HAP-1 (cell line): ENCODE data around the gene GPC3.
"Not testable (repeated sequence)": the region's sequence is repeated elsewhere in the genome, so short reads cannot be mapped to it uniquely, and the experiment has no call there.

Source experiments
- DNase-seq, 2 experiments: peaks; one replicate each; pipeline ENCODE4 v3.0.0-alpha.2; 2016 to 2020; ENCODE audit warnings: low spot score in 2 of 2
- H3K27me3 ChIP-seq: fragments of 250-450 bp; sonication (Bioruptor Pico); 2 replicates; pipeline ENCODE4 v1.5.1; 2020; ENCODE audit warnings: low read depth, mild to moderate bottlenecking, moderate library complexity
- H3K36me3 ChIP-seq: fragments of 250-450 bp; sonication (Bioruptor Pico); replicated peaks from 2 replicates; pipeline ENCODE4 v1.5.1; 2020; ENCODE audit warnings: mild to moderate bottlenecking
- H3K4me1 ChIP-seq: fragments of 250-450 bp; sonication (Bioruptor Pico); 2 replicates; pipeline ENCODE4 v1.5.1; 2020; ENCODE audit warnings: mild to moderate bottlenecking
- H3K4me3 ChIP-seq: fragments of 250-450 bp; sonication (Bioruptor Pico); 2 replicates; pipeline ENCODE4 v1.5.1; 2020; ENCODE audit warnings: mild to moderate bottlenecking, moderate library complexity
- H3K9me3 ChIP-seq: fragments of 250-450 bp; sonication (Bioruptor Pico); 2 replicates; pipeline ENCODE4 v1.5.1; 2020; ENCODE audit warnings: mild to moderate bottlenecking, moderate library complexity
- in situ Hi-C: fragments of 300-500 bp; cut with MboI; formaldehyde crosslinking; loops from 3 replicates; pipeline ENCODE4 v1.14.3; 2020; ENCODE audit warnings: low sequenced_read_pairs, inconsistent platforms, mixed read lengths

GPC3 gene

GRCh38 chrX:133537142-133537541 is 448.3 kb downstream of the GPC3 start:
- H3K27me3 ChIP-seq: no peaks in the 10 kb centered on the region
- no peaks in the 10 kb centered on the region for H3K9me3 ChIP-seq
- peaks cover 22% of the 10 kb centered on the region for H3K36me3 ChIP-seq
- in situ Hi-C loops: no loop called here
- no peak for DNase-seq
- H3K4me3 ChIP-seq: no peak overlapping the region
- H3K4me1 ChIP-seq: peaks cover 23% of the 10 kb centered on the region

DNA sequence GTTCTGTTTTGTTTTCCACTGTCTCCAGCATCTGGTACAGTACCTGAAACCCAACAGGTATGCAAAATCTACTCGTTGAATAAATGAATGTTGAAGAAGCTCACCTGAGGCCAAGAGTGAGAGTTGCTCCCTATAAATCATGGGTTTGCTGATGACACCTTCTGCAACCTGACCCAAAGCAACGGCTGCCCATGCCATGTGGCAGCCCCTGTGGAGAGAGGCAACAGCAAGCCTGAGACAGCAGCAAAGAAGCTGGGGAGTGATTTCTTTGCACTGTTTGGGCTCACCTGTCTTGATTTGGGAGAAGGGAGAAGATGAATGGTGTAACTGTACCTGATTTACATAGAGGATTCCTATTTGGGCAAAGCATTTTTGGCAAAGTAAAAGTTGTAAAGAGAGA is 450.3 kb downstream of the GPC3 start:
- Histone ChIP-seq H3K4me3 (no peak overlapping the region), H3K4me1 (peaks cover 4% of the 10 kb centered on the region), H3K36me3 (peaks cover 22% of the 10 kb centered on the region), H3K9me3 (no peaks in the 10 kb centered on the region), H3K27me3 (no peaks in the 10 kb centered on the region)
- no peak for DNase-seq
- in situ Hi-C loops: no loop called here

DNA sequence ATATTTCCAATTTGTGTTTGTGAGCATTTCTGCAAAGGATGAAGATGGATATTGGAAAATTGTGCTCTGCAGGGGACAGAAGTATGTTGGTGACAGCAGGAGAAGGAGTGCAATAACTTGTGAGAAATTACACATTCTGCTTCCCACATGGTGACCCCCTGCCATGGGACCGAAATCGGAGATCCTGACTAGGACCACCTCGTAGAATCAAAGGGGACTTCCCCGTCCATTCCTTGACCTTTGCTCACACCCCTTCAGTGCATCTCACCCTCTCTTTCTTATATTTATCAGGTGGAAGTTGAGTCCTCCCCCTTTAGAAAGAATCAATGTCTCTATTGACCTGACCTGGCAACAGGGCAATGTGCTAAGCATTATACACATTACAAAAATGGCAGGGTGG is 451.2 kb downstream of the GPC3 start:
- H3K4me3 ChIP-seq: no peak overlapping the region
- no peaks in the 10 kb centered on the region for H3K4me1 ChIP-seq
- in situ Hi-C loops: no loop called here
- no peak for DNase-seq
- H3K36me3 ChIP-seq: peaks cover 22% of the 10 kb centered on the region
- H3K9me3 ChIP-seq: no peaks in the 10 kb centered on the region
- H3K27me3 ChIP-seq: no peaks in the 10 kb centered on the region

DNA sequence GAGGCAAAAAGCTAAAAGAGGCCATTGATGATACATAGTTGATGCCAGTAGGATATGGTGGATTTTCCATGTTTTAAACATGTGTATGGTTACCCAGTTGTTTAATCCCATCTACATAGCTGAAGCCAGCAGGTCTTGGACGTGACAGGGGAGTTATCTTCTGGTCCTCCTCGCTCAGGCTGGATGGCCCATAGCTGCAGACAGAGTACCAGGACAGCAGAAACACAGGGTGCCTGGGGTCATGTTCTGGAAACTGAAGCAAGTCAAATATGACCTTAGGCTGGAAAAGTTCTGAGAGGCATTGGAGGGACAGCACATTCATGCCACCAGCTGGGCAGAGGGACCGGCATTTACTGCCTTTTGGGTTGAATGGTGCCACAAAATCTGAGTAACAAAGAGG is 452.1 kb downstream of the GPC3 start:
- Histone ChIP-seq H3K36me3 (peaks cover 22% of the 10 kb centered on the region), H3K9me3 (no peaks in the 10 kb centered on the region), H3K27me3 (no peaks in the 10 kb centered on the region), H3K4me1 (no peaks in the 10 kb centered on the region), H3K4me3 (no peak overlapping the region)
- in situ Hi-C loops: no loop called here
- DNase-seq: no peak

GRCh38 chrX:133530960-133531359 is 454.4 kb downstream of the GPC3 start:
- peaks cover 22% of the 10 kb centered on the region for H3K36me3 ChIP-seq
- H3K4me3 ChIP-seq: no peak overlapping the region
- no peaks in the 10 kb centered on the region for H3K9me3 ChIP-seq
- DNase-seq: no peak
- no peaks in the 10 kb centered on the region for H3K27me3 ChIP-seq
- in situ Hi-C loops: no loop called here
- H3K4me1 ChIP-seq: peaks cover 7% of the 10 kb centered on the region

DNA sequence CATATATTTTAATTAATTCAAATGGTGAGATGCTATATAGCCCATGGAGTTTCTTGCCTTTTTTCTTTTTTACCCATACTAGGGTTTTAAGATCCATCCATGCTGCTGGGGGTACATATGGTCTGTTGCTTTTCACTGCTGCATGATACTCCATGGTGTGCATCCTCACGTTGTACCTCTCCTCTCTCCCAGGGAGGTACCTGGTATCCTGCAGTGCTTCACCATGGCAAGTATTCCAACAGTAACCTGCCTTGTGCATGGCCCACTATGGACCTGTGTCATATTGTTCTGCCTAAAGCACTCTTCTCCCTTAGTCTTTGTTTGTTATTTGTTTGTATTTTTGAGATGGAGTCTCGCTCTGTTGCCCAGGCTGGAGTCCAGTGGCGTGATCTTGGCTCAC is 455.8 kb downstream of the GPC3 start:
- Histone ChIP-seq H3K4me1 (peaks cover 7% of the 10 kb centered on the region), H3K9me3 (no peaks in the 10 kb centered on the region), H3K36me3 (peaks cover 13% of the 10 kb centered on the region), H3K4me3 (no peak overlapping the region), H3K27me3 (no peaks in the 10 kb centered on the region)
- no peak for DNase-seq
- in situ Hi-C loops: no loop called here

DNA sequence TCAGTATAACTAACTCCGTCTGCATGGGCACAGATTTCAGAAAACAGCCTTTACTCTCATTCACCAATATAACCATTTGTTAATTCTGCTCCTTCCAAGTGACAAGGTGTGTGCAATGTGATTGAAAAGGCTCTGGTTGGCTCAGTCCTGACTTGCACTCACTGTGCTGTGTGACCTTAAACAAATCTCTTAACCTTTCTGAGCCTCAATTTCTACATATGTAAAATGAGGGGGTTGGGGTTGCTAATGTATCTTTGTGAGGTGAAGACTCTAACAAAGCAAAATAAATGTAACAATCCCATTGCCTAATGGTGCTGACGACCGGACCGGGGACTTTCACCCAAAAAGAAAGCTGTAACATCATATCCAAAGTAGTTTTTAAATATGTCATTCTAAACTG is 457.6 kb downstream of the GPC3 start:
- Histone ChIP-seq H3K9me3 (no peaks in the 10 kb centered on the region), H3K4me1 (peaks cover 7% of the 10 kb centered on the region), H3K36me3 (0 out of 2 replicates have a peak, but pooled peaks cover 5% of the 10 kb centered on the region), H3K27me3 (no peaks in the 10 kb centered on the region), H3K4me3 (no peak overlapping the region)
- no peak for DNase-seq
- in situ Hi-C loops: no loop called here

- in situ Hi-C loops: no loop called here
- H3K4me1 ChIP-seq: peaks cover 7% of the 10 kb centered on the region
- no peak for DNase-seq
Observed at GRCh38 chrX:133527415-133527814, 458.0 kb downstream of the GPC3 start.

DNA sequence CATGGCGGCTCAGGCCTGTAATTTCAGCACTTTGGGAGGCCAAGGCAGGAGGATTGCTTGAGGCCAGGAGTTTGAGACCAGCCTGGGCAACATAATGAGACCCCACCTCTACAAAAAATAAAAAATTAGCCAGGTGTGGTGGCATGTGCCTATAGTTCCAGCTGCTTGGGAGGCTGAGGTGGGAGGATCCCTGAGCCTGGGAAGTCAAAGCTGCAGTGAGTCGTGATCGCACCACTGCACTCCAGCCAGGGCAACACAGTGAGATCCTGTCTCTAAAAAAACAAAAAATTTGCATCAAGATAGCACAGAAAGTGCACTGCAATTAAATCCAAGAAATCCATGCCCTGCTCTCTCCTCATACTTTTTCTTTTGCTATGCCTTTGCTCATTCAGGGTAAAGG is 458.6 kb downstream of the GPC3 start:
- H3K9me3 ChIP-seq, H3K27me3 ChIP-seq, H3K4me1 ChIP-seq, H3K4me3 ChIP-seq, H3K36me3 ChIP-seq, in situ Hi-C loops, DNase-seq: not testable (repeated sequence)

More at GRCh38 chrX:133527415-133527814, 458.0 kb downstream of the GPC3 start:
- Histone ChIP-seq H3K4me3 (no peak overlapping the region), H3K36me3 (0 out of 2 replicates have a peak, but pooled peaks cover 1% of the 10 kb centered on the region), H3K9me3 (no peaks in the 10 kb centered on the region), H3K27me3 (no peaks in the 10 kb centered on the region)

- Histone ChIP-seq H3K4me1 (peaks cover 7% of the 10 kb centered on the region), H3K9me3 (no peaks in the 10 kb centered on the region; the same call in 1 of the 2 replicates), H3K36me3 (no peaks in the 10 kb centered on the region), H3K27me3 (no peaks in the 10 kb centered on the region), H3K4me3 (no peak overlapping the region)
- no peak for DNase-seq
- in situ Hi-C loops: no loop called here
Observed at GRCh38 chrX:133523526-133523925, 461.9 kb downstream of the GPC3 start.

DNA sequence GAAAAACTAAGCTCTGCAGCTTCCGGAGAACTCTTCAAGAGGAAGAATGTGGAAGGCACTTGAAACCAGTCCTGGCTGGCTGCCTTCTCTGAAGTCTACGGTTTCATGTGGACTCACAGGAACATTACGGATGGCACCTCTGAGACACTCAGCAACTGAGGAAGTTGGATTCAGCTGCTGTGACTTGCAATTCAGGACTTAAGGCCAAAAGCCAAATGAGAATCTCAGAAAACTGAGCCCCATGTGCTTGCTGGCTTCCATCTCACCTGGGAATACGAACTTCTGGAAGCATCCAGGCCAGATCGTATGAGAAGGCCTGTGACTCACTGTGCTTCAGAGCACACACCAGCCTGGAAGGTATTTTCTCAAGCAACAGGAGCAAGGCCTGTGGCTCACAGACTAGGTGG is 462.3 kb downstream of the GPC3 start:
- DNase-seq: no peak
- H3K36me3 ChIP-seq: no peaks in the 10 kb centered on the region
- no peaks in the 10 kb centered on the region for H3K27me3 ChIP-seq
- no peak overlapping the region for H3K4me3 ChIP-seq
- H3K9me3 ChIP-seq: peaks cover 4% of the 10 kb centered on the region; the same call in 1 of the 2 replicates
- H3K4me1 ChIP-seq: peaks cover 7% of the 10 kb centered on the region
- in situ Hi-C loops: no loop called here

DNA sequence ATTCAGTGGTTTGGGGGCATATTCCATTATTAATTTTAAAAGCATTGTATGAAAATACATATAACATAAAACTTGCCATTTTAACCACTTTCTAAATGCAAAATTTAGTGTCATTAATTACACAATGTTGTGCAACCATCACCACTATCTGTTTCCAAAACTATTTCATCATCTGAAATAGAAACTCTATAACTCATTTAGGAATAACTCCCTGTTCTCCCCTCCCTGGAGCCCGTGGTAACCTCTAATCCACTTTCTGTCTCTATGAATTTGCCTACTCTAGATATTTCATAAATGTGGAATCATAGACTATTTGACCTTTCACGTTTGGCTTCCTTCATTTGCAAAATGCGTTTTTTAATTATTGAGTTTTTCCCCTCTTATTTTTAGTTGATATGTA is 468.7 kb downstream of the GPC3 start:
- in situ Hi-C loops: no loop called here
- Histone ChIP-seq H3K4me3 (no peak overlapping the region), H3K36me3 (no peaks in the 10 kb centered on the region), H3K9me3 (peaks cover 4% of the 10 kb centered on the region; the same call in 1 of the 2 replicates), H3K4me1 (no peaks in the 10 kb centered on the region; the same call in 1 of the 2 replicates), H3K27me3 (no peaks in the 10 kb centered on the region)
- no peak for DNase-seq

GRCh38 chrX:133514486-133514885 is 470.9 kb downstream of the GPC3 start:
- Histone ChIP-seq H3K4me1 (peaks cover 6% of the 10 kb centered on the region), H3K9me3 (peaks cover 4% of the 10 kb centered on the region; the same call in 1 of the 2 replicates), H3K36me3 (no peaks in the 10 kb centered on the region), H3K4me3 (no peak overlapping the region), H3K27me3 (no peaks in the 10 kb centered on the region)
- no peak for DNase-seq
- in situ Hi-C loops: no loop called here

DNA sequence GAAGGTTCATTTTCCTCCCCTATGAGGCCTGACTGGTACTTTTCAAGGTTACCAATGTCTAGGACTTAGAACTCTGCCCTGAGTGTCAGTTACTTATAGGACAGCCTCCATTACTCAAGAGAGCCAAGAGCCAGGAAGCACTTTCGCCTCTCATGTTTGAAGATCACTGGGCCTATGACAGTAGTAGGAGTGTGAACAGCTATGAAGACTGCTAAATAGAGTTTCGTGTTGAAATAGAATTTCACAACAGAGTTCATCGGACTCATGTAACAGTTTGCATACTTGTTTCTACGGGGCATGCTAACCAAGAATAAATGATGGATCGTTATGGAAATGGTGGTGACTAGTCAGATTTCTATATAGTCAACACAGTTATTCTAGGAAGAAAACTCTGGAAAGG is 472.3 kb downstream of the GPC3 start:
- H3K27me3 ChIP-seq: no peaks in the 10 kb centered on the region
- H3K4me3 ChIP-seq: no peak overlapping the region
- DNase-seq: no peak
- no peaks in the 10 kb centered on the region for H3K36me3 ChIP-seq
- in situ Hi-C loops: no loop called here
- peaks cover 6% of the 10 kb centered on the region for H3K4me1 ChIP-seq
- peaks cover under 1% of the 10 kb centered on the region; the same call in 1 of the 2 replicates for H3K9me3 ChIP-seq

DNA sequence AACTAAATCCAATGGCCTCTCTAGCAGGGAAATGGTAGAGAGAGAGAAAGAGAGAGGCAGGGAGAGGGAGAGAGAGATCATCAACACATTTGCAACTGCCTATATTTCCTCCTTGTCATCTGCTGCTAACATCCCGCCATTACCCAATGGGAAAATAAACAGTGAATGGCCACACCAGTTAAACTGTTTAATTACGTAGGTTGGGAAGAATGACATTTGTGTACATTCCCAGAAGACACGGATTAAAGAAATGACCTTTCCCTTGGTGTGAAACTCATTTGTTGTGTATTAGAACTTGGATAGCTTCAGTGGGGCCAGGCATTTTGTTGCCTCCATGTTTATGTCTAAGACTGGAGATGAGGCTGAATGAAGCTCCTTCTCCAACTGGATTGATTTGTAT is 474.4 kb downstream of the GPC3 start:
- DNase-seq: no peak
- no peaks in the 10 kb centered on the region for H3K36me3 ChIP-seq
- H3K4me3 ChIP-seq: no peak overlapping the region
- no peaks in the 10 kb centered on the region for H3K27me3 ChIP-seq
- no peaks in the 10 kb centered on the region for H3K9me3 ChIP-seq
- H3K4me1 ChIP-seq: peaks cover 6% of the 10 kb centered on the region
- in situ Hi-C loops: no loop called here
